Sciatic nerve (tissue), 2 donors: ENCODE data around the gene VCY1B. TPM values are rescaled to one million over a fixed set of nuclear protein-coding genes. Genes with fewer than 3 reads are reported as not detected.
"Not testable (repeated sequence)": the region's sequence is repeated elsewhere in the genome, so short reads cannot be mapped to it uniquely, and the experiment has no call there.

Experiments used
- ATAC-seq: fragments of 200-7000 bp; cut with Tn5 transposase; one replicate; pipeline ENCODE4 v1.9.1; 2020; ENCODE audit warnings: mild to moderate bottlenecking, moderate library complexity
- DNase-seq: peaks from one replicate; pipeline ENCODE4 v3.0.0-alpha.2; 2020; ENCODE audit warnings: low spot score
- intact Hi-C: fragments of 100-400 bp; cut with DNase I; formaldehyde crosslinking; loops from one replicate; pipeline ENCODE4 v1.14.2; 2022
- total RNA-seq: library from RNA; stranded (reverse); fragmentation: NEBNext Ultra II Directional; extraction: Animal tissue kit (Norgen Biotek cat#: 25700); gene quantifications from one replicate; pipeline ENCODE4 v1.2.1, GENCODE V29; 2021
- donor health status: DM: no; HTN: no; CAD: no.
- donor health status: DM: no; HTN: no; CAD: no.

VCY1B gene
- total RNA-seq = not detected

DNA sequence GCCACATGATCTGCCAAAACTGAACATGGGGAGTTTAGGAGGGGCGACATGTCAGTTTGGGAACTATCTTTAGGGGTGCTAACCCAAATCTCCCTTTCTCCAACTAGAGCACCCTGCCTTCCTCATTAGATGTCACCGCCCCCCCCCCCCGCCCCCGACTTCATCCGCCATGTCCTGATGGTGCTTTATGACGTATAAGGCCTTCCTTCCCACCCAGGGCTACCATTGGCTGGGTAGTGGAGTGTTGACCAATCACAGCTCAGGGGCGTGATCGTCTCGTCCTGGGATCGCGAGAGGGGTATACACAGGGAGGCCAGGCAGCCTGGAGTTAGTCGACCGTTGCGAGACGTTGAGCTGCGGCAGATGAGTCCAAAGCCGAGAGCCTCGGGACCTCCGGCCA lies at the start of gene VCY1B:
VCY1B (plus strand) TSS at position 301 of the 400 bp plus-strand sequence; CDS start at position 364, 63 bp downstream.
- intact Hi-C loops, ATAC-seq: not testable (repeated sequence)

GRCh38 chrY:14011916-14012315 lies 44.1 kb upstream of the VCY1B start:
- DNase-seq, intact Hi-C loops, ATAC-seq: not testable (repeated sequence)

More for the DNA sequence above, at the start of gene VCY1B:
- DNase-seq = not testable (repeated sequence)

- intact Hi-C loops, DNase-seq, ATAC-seq: not testable (repeated sequence)
These were observed 25.6 kb upstream of the VCY1B start for GRCh38 chrY:14030395-14030794.

DNA sequence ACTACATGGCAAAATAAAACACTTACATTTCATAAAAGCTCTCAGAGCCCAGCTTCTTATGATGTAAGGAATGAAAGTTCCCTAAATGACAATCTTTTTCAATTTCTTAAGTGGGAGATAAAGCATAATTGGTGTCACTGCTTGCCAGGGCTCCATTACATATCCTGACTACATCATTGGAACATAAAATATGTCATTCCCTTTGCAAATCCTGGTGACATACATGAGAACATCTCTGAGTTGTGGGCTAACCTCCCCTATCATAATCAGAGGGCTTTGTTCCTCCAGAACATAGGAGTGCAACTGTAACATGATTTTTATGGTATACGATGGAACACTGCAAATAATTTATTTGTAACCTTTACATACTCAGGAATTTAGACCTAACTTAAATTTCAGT lies 29.9 kb downstream of the VCY1B start:
- ATAC-seq (no peak), DNase-seq (no peak)
- intact Hi-C loops = no loop called here

Other genes with a start within 250 kb of the VCY1B start
- not detected for gene VCY, start 69.8 kb upstream of the VCY1B start, total RNA-seq